GM21717 (cell line): ENCODE results near the gene MAMSTR.

Source experiments
- ATAC-seq: cut with Tn5 transposase; IDR thresholded peaks from one replicate; pipeline ENCODE4 v1.9.1; 2021; ENCODE audit warnings: mild to moderate bottlenecking, moderate library complexity; ENCODE audit not compliant: unreplicated experiment

MAMSTR gene

GRCh38 chr19:48668332-48668731 is 51.2 kb downstream of the MAMSTR start:
- ATAC-seq, result no peak

DNA sequence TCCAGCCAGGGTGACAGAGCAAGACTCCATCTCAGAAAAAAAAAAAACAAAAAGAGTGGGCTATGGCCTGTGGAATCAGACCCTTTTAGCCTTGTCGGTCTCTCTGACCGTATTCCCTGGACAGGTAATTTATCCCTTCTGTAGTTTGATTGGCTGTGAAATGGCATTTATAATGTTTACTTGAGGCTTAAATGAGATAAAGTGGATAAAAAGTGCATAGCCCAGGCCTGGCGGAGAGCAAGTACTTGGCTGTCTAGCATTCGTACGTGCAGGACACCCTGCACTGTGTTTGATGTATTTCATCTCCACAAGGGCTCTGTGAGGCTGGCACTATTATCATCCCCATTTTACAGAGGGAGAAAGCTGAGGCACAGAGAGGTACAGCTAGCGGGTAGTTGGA is 53.7 kb downstream of the MAMSTR start:
- ATAC-seq, result no peak

GRCh38 chr19:48664476-48664875 is 55.0 kb downstream of the MAMSTR start:
- no peak for ATAC-seq

DNA sequence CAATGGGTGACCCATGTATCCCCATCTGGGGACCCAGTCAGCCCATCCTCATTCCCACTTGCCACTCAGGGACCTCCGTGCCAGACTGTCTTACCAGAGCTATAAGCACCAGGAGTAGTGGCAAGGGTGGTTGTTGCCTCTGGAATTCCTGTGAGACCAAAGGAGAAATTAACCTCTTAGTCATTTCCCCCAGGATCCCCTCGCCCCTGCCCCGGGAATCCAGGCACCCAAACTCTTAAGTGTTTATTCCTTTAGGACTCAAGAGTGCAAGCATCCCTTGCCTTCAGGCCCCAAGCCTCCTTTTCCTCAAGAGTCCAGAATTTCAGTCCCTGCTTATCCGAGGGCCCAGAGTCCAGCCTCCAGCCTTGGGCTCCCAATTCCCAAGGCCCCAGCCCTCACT is 55.9 kb downstream of the MAMSTR start:
- no peak for ATAC-seq
